HEK293 (cell line): ENCODE data around the gene SSTR5.

Experiments used
- ZBTB49 ChIP-seq: fragments of 450-650 bp; formaldehyde crosslinking; IDR thresholded peaks from 2 replicates; pipeline ENCODE4 v1.5.1; 2016; ENCODE audit warnings: missing biosample characterization, missing genetic modification characterization, low read depth
- ZNF600 ChIP-seq: fragments of 450-650 bp; formaldehyde crosslinking; IDR thresholded peaks from 2 replicates; pipeline ENCODE4 v1.5.1; 2016; ENCODE audit warnings: missing biosample characterization, missing genetic modification characterization

- TF ChIP-seq ZBTB49, result no peak
- 0 out of 2 replicates have a peak, but pooled peaks have one; percentile 31 for TF ChIP-seq ZNF600 (tag by site-specific recombination)
Observed at GRCh38 chr16:1082266-1082951, 9.9 kb downstream of the SSTR5 start.
